Measurements from ENCODE around the gene IGSF21.

The IGSF21 gene

GRCh38 chr1:18407166-18408045 is 299.8 kb downstream of the IGSF21 start:
- TF ChIP-seq CTCF (IDR thresholded peaks at IDR 0.05; ENCODE audit: low read depth, low read length) = no peak
- no peak overlapping the region for H3K4me3 ChIP-seq (replicated peaks in 1 of 2; ENCODE audit: low read depth in 2 of 2, low read length in 2 of 2)
- no peak for DNase-seq (ENCODE audit: low read depth in 2 of 2)

GRCh38 chr1:18408656-18409370 is 301.2 kb downstream of the IGSF21 start:
- H3K4me3 ChIP-seq (replicated peaks in 1 of 2; ENCODE audit: low read depth in 2 of 2, low read length in 2 of 2) = no peak overlapping the region
- DNase-seq (ENCODE audit: low read depth in 2 of 2) = no peak
- TF ChIP-seq CTCF (IDR thresholded peaks at IDR 0.05; ENCODE audit: low read depth, low read length) = no peak

- TF ChIP-seq CTCF (IDR thresholded peaks at IDR 0.05; ENCODE audit: low read depth, low read length) = no peak
- DNase-seq (ENCODE audit: low read depth in 2 of 2) = no peak
- no peak overlapping the region for H3K4me3 ChIP-seq (replicated peaks in 1 of 2; ENCODE audit: low read depth in 2 of 2, low read length in 2 of 2)
Observed at GRCh38 chr1:18409609-18410237, 302.1 kb downstream of the IGSF21 start.

GRCh38 chr1:18410407-18410806 is 302.8 kb downstream of the IGSF21 start:
- no peak overlapping the region for H3K4me3 ChIP-seq (replicated peaks in 1 of 2; ENCODE audit: low read depth in 2 of 2, low read length in 2 of 2)
- TF ChIP-seq CTCF (IDR thresholded peaks at IDR 0.05; ENCODE audit: low read depth, low read length) = no peak
- no peak for DNase-seq (ENCODE audit: low read depth in 2 of 2)

GRCh38 chr1:18411321-18411720 is 303.7 kb downstream of the IGSF21 start:
- no peak for DNase-seq (ENCODE audit: low read depth in 2 of 2)
- TF ChIP-seq CTCF (IDR thresholded peaks at IDR 0.05; ENCODE audit: low read depth, low read length) = no peak
- H3K4me3 ChIP-seq (replicated peaks in 1 of 2; ENCODE audit: low read depth in 2 of 2, low read length in 2 of 2) = no peak overlapping the region

GRCh38 chr1:18411820-18412641 is 304.4 kb downstream of the IGSF21 start:
- DNase-seq (ENCODE audit: low read depth in 2 of 2) = no peak
- no peak overlapping the region for H3K4me3 ChIP-seq (replicated peaks in 1 of 2; ENCODE audit: low read depth in 2 of 2, low read length in 2 of 2)
- no peak for TF ChIP-seq CTCF (IDR thresholded peaks at IDR 0.05; ENCODE audit: low read depth, low read length)

All from cardiac fibroblast (primary cell).